ENCODE data around the gene SCUBE1. TPM values are rescaled to one million over a fixed set of nuclear protein-coding genes. Genes with fewer than 3 reads are reported as not detected.

SCUBE1 gene
- polyA plus RNA-seq, 1 of the 3 experiments (the other 2 are of a cell fraction) = 0.56 TPM

- Histone ChIP-seq H3K4me2 (no peak overlapping the region), H3K4me1 (ENCODE audit: control insufficient read depth in 1 of 2, insufficient read depth in 2 of 2, low read depth in 1 of 2, low read length in 1 of 2) (no peaks in the 10 kb centered on the region), H4K20me1 (ENCODE audit: insufficient read depth) (no peaks in the 10 kb centered on the region), H3K27me3 (ENCODE audit: insufficient read depth) (no peaks in the 10 kb centered on the region), H3K27ac (ENCODE audit: low read depth in 2 of 2, low read length in 1 of 2) (no peak overlapping the region), H3F3A (replicated peaks; ENCODE audit: insufficient read depth) (no peaks in the 10 kb centered on the region), H3K36me3 (replicated peaks in 1 of 2; ENCODE audit: control insufficient read depth in 1 of 2, insufficient read depth in 2 of 2, low read length in 1 of 2) (no peaks in the 10 kb centered on the region), H2AFZ (ENCODE audit: low read depth) (no peak overlapping the region), H3K9ac (no peak overlapping the region), H3K9me2 (no peaks in the 10 kb centered on the region), H3K79me2 (ENCODE audit: insufficient read depth) (no peaks in the 10 kb centered on the region), H3K9me3 (no peaks in the 10 kb centered on the region), H3K4me3 (ENCODE audit: low read depth in 2 of 2, low read length in 1 of 2) (no peak overlapping the region)
- WGBS (ENCODE audit: low lambda C conversion rate) = 66% methylated on average over 5 of the region's 5 CpGs
- ChIA-PET CTCF (interaction anchor here (1.3 to 2.7 kb wide), 2 partner anchors 34 to 78 kb away, joined by 4 to 13 read pairs; no protein-coding TSS in a partner anchor), POLR2A (no interaction called here)
- no peak for DNase-seq
- TF ChIP-seq PBX3 (IDR thresholded peaks at IDR 0.05) (no peak), GATA2 (CRISPR knock-in tag; IDR thresholded peaks at IDR 0.05) (no peak), TCF12 (IDR thresholded peaks at IDR 0.05) (no peak), CHD2 (IDR thresholded peaks at IDR 0.05; ENCODE audit: low read length, partially characterized antibody) (no peak), TEAD4 (IDR thresholded peaks at IDR 0.05; ENCODE audit: borderline replicate concordance, insufficient read depth) (no peak), GABPA (IDR thresholded peaks at IDR 0.05; ENCODE audit: low read depth) (no peak), MXI1 (IDR thresholded peaks at IDR 0.05; ENCODE audit: low read depth, low read length) (no peak), MEF2A (IDR thresholded peaks at IDR 0.05; ENCODE audit: borderline replicate concordance, low read depth) (no peak), RCOR1 (IDR thresholded peaks at IDR 0.05; ENCODE audit: low read length) (no peak), IRF3 (IDR thresholded peaks at IDR 0.05; ENCODE audit: low read depth, low read length) (no peak), NFIC (IDR thresholded peaks at IDR 0.05; ENCODE audit: borderline replicate concordance) (no peak), CTCF (IDR thresholded peaks at IDR 0.05) (no peak), SIN3A (IDR thresholded peaks at IDR 0.05; ENCODE audit: borderline replicate concordance, low read depth, low read length) (no peak), USF2 (IDR thresholded peaks at IDR 0.05; ENCODE audit: borderline replicate concordance, low read depth, low read length) (no peak), ELF1 (IDR thresholded peaks at IDR 0.05) (no peak), RAD21 (IDR thresholded peaks at IDR 0.05; ENCODE audit: low read length) (no peak), POLR2AphosphoS5 (IDR thresholded peaks at IDR 0.05; ENCODE audit: low read depth, low read length) (no peak)
Observed at GRCh38 chr22:43351966-43352345, 8.8 kb upstream of the SCUBE1 start.

Measured in SK-N-SH (cell line).